HG03097 (cell line): ENCODE data around the gene MARS1.
"Not testable (repeated sequence)": the region's sequence is repeated elsewhere in the genome, so short reads cannot be mapped to it uniquely, and the experiment has no call there.

ENCODE experiments used
- ATAC-seq: cut with Tn5 transposase; IDR thresholded peaks from one replicate; pipeline ENCODE4 v1.9.1; 2021; ENCODE audit not compliant: unreplicated experiment, low FRiP score

The MARS1 gene

GRCh38 chr12:57515408-57515933 lies 27.6 kb downstream of the MARS1 start:
- ATAC-seq: no peak

- ATAC-seq: no peak
Observed at GRCh38 chr12:57515934-57516541, 28.2 kb downstream of the MARS1 start.

- no peak for ATAC-seq
Observed at GRCh38 chr12:57516617-57517153, 28.8 kb downstream of the MARS1 start.

- no peak for ATAC-seq
Observed at GRCh38 chr12:57517187-57517586, 29.3 kb downstream of the MARS1 start.

DNA sequence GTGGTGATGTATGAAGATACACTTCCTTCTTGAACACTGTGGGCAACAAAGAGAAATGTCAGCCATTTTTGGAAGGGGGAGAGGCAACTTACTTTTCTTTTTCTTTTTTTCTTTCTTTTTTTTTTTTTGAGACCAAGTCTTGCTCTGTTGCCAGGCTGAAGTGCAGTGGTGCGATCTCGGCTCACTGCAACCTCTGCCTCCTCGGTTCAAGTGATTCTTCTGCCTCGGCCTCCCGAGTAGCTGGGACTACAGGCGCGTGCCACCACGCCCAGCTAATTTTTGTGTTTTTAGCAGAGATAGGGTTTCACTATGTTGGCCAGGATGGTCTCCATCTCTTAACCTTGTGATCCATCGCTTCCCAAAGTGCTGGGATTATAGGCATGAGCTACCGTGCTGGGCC lies 29.9 kb downstream of the MARS1 start:
- not testable (repeated sequence) for ATAC-seq

GRCh38 chr12:57518176-57518919 lies 30.5 kb downstream of the MARS1 start:
- ATAC-seq: no peak

GRCh38 chr12:57518920-57519795 lies 31.3 kb downstream of the MARS1 start:
- no peak for ATAC-seq

DNA sequence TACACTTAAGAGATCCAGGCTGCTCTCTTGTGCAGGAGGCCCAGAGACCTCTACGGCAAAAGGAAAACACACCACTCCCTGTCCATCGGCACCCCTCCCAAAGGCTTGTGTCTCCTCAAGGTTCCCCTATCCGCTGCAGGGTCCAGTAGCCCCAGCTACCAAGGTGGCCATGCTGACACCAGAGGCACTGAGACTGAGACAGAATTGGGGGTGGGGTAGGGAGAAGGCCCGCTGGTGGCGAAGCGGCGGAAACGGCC lies 31.9 kb downstream of the MARS1 start:
- ATAC-seq: no peak

DNA sequence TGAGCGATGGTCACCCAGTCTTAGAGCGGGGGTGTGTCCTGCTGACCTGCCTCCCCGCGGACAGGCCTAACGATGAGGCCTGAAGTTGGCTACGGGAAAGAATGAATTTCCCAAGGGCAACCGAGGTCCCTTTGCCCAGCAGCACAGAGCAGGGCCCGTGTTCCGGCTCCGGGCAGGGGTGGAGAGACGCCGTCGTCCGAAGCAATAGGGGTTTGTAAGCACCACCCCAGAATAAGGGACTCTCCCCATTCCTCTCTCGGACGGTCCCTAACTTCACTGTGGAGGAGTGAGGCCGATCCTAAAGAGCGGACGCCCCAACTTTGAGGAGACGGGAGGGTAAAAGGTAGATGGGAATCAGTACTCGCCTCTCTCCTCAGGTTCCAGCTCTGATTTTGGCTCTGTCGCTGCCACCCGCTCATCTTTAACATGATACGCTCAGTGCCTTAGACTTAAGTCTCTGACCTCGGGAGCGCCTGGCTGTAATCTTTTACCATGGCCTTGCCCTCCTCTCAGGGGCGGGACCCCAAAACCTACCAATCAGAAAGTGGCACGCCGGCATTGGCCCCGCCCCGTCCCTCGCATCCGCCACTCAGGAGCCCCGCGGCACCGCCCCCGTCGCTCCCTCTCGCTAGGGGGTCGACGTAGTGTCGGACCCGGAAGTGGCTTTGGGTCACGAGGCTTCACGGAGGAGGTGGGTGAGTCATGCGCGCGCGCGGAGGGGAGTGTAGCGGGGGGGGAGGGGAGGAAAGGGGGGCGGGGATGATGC lies 32.4 kb downstream of the MARS1 start, which contains the start of gene DDIT3:
TSS of gene DDIT3 (minus strand) at position 462 of the 766 bp plus-strand sequence. CDS start 3,108 bp downstream, outside the sequence.
- peak; percentile 55 for ATAC-seq

DNA sequence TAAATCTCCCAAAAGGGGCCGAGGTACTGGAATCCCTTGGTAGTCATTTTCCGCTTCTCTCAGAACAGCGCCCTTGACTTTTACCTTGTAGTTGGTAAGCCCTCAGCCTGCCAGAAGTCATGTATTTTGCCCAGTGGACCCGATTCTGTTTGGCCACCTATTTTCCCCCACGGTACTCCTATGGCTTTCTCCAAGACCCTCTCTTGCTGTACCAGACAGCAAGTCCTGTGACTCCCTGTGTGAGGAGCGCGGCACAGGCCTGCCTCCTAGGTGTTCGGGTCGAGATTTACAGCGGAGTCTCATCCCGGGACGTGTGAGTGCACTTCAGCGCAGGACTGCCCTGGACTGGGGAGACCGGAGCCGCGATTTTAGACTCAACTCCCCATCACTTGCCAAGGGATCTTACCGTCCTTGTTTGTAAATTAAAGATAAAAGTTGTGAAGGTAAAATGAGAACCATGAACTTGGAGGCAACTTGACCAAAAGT lies 33.7 kb downstream of the MARS1 start:
- no peak for ATAC-seq

DNA sequence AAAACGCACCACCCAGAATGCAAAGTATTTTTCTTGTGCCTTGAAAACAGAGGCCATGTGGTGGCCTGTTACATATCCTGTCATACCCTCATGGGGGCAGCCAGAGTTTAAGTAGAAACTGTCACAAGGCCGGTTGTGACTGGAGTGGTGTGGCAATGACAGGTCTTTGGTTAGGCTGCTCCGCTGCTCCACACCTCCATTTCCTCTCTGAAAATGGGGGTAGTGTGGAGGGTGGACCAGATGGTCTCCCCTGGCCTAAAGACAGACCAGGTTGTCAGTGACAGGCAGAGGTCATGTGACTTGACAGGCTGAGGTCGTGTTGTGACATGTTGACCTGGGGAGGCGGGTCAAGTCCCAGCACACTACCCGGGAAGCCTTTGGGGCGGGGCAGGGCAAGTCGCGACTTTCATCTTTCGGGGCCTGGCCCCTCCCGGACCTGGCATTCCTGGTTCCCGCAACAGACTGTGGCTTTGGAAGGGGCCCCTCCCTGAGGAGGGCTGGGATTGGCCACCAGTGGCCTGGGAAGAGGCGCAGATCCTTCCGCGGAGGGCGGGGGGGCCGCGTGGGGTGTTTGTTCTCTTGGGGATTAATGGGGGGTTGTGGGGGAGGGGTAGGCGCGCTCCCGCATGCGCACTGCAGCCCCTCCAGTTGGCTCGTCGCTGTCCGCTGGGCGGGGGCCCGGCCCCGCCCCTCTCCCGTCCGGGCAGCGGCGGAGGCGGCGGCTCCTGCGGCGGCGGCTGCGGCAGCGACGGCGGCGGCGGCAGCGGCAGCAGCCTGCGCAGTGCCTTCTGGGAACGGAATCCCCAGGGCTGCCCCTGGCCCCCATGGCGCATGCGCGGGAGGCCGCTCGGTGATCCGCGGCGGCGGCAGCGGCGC lies 34.4 kb downstream of the MARS1 start, which contains the start of gene MBD6:
TSS of gene MBD6 (plus strand) at position 814 of the 876 bp plus-strand sequence. CDS start 1,480 bp downstream, outside the sequence.
- peak; percentile 45 for ATAC-seq

DNA sequence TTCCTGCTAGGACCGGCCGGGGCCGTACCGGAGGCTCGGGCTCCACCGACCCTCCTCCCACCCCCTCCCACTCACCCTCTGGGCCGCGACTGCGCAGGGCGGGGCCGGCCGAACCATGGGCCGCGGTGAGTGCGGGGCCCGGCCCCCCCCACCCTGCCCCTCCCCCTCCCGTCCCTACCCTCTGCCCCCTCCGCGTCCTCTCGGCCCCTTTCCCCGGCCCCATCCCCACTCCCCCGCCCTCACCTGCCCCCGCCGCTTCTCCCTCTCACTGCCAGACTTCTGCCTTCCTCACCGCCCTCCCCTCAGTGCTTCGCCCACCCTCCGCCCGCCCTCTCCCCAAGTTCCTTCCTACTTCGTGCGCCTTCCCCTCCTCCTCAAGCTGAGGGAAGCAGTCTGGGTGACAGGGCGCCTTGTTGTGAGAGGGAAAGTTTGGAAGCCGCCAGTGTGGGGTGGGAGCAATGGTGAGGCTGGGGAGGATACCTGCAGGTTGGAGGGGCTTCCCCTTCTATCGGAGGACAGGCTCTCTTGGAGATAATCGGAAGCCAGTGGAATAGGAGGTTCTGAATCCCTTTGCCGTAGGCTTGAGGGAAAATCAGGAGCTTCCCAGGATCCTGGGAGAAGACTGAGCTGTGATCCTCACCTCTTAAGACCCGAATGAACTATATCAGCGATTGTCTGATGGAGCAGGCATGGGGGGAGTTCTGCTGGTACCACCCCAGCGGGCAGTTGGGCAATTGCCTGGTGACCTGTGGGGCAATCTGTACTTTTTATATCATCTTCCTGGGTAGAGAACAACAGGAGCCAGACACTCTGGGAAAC lies 35.2 kb downstream of the MARS1 start:
- no peak for ATAC-seq

DNA sequence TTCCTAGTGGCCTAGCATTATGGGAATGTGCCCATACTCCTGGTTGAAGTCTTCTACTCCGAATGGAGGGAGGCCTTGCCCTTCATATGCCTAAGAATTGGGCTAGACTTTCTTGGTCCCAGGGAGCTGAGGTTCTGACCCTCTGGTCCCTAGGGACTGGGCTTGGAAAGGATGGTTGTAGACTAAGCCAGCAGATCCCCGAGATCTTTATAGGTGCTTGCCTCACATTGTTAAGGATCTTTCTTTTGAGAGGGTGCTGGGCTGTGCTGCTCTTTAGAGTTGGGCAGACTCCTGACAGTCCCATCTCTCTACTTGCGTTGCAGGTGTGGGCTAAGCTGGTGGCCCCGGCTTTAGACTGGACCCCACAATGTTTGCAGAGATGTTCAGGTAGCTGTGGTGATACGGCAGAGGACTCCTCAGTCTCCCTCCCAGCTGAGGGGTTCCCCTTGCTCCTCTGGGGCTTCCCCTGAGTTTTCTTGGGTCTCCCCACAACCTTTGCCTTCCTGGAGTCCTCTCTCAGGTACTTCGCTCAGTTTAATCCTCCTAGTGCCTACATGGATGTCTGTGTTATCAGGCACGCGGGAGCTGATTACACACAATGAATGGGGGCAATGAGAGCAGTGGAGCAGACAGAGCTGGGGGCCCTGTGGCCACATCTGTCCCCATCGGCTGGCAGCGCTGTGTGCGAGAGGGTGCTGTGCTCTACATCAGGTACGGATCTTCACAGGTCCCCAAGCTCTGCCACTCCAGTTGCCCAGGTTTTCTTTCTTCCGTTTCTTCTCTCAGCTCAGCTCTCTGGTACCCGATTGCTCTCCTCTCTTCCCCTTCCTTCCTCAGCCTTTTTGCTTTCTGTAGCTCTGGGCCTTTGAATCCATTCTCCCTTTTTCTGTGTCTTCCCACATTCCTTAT lies 36.1 kb downstream of the MARS1 start:
- no peak for ATAC-seq

GRCh38 chr12:57524814-57525614 lies 37.1 kb downstream of the MARS1 start:
- ATAC-seq: no peak

DNA sequence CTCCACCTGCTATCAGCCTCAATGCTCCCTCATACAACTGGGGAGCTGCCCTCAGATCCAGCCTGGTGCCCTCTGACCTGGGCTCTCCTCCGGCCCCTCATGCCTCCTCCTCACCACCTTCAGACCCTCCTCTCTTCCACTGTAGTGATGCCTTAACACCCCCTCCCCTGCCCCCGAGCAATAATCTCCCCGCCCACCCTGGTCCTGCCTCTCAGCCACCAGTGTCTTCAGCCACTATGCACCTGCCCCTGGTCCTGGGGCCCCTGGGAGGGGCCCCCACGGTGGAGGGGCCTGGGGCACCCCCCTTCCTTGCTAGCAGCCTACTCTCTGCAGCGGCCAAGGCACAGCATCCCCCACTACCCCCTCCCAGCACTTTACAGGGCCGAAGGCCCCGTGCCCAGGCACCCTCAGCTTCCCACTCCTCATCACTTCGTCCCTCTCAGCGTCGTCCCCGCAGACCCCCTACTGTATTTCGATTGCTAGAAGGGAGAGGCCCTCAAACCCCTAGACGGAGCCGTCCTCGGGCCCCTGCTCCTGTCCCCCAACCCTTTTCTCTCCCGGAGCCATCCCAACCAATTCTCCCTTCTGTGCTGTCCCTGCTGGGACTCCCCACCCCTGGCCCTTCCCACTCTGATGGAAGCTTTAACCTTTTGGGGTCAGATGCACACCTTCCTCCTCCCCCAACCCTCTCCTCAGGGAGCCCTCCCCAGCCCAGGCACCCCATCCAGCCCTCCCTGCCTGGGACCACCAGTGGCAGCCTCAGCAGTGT lies 37.9 kb downstream of the MARS1 start:
- ATAC-seq: no peak
